Measurements from ENCODE around the gene PPP1R14B. TPM values are rescaled to one million over a fixed set of nuclear protein-coding genes. Genes with fewer than 3 reads are reported as not detected.

Gene PPP1R14B
- total and polyA plus RNA-seq, 7 donors: 129 to 522 (median 236) TPM

GRCh38 chr11:64227405-64227956 is 19.3 kb downstream of the PPP1R14B start:
- TF ChIP-seq CTCF (IDR thresholded peaks at IDR 0.05): no peak
- H3K4me1 ChIP-seq: peaks cover 52% of the 10 kb centered on the region
- H3K27ac ChIP-seq: peak overlapping the region; percentile 91
- ATAC-seq (no peak), DNase-seq (no peak)
- 55 to 83% (median 72%) methylated on average over 2 to 3 of the region's 3 CpGs for WGBS, 3 donors
- peaks cover 0 to 15% of the 10 kb centered on the region in 2 donors for H3K36me3 ChIP-seq (ENCODE audit: insufficient read depth in 1 of 2, low read depth in 1 of 2)
- H3K27me3 ChIP-seq (ENCODE audit: insufficient read depth in 3 of 3, low read length in 2 of 3): no peaks in the 10 kb centered on the region
- H3K4me3 ChIP-seq: peak overlapping the region; percentile 74
- no peaks in the 10 kb centered on the region for H3K9me3 ChIP-seq
- intact Hi-C loops (cut with DNase I): loop anchor here in 1 of 2 donors (5.0 kb wide), 1 partner anchor 40 kb away; the partner anchor contains the start of gene STIP1

DNA sequence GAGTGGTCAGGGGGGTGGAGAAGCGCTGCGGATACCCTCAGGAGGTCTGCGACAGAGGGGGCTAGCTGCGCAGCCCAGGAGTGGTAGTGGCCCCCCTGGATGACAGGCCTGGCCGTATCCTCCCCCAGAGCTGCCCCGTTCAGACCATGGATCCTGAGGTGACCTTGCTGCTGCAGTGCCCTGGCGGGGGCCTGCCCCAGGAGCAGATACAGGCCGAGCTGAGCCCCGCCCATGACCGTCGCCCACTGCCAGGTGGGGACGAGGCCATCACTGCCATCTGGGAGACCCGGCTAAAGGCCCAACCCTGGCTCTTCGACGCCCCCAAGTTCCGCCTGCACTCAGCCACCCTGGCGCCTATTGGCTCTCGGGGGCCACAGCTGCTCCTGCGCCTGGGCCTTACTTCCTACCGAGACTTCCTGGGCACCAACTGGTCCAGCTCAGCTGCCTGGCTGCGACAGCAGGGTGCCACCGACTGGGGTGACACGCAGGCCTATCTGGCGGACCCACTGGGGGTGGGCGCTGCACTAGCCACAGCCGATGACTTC is 20.2 kb downstream of the PPP1R14B start:
- no peaks in the 10 kb centered on the region for H3K27me3 ChIP-seq (ENCODE audit: insufficient read depth in 3 of 3, low read length in 2 of 3)
- peak; percentile 69 to 76 for DNase-seq
- intact Hi-C loops (cut with DNase I): loop anchor here in 1 of 2 donors (5.0 kb wide), 1 partner anchor 39 kb away; the partner anchor contains the start of gene STIP1
- peaks cover 57% of the 10 kb centered on the region for H3K4me1 ChIP-seq
- TF ChIP-seq CTCF (IDR thresholded peaks at IDR 0.05): no peak
- peak; percentile 43 to 59 (median 56) for ATAC-seq
- H3K9me3 ChIP-seq: no peaks in the 10 kb centered on the region
- H3K36me3 ChIP-seq (ENCODE audit: insufficient read depth in 1 of 2, low read depth in 1 of 2): peaks cover 0 to 16% of the 10 kb centered on the region in 2 donors
- H3K27ac ChIP-seq: peak overlapping the region; percentile 91
- peak overlapping the region; percentile 74 for H3K4me3 ChIP-seq
- 6 to 13% (median 9%) methylated on average over 22 to 26 of the region's 26 CpGs for WGBS, 3 donors

DNA sequence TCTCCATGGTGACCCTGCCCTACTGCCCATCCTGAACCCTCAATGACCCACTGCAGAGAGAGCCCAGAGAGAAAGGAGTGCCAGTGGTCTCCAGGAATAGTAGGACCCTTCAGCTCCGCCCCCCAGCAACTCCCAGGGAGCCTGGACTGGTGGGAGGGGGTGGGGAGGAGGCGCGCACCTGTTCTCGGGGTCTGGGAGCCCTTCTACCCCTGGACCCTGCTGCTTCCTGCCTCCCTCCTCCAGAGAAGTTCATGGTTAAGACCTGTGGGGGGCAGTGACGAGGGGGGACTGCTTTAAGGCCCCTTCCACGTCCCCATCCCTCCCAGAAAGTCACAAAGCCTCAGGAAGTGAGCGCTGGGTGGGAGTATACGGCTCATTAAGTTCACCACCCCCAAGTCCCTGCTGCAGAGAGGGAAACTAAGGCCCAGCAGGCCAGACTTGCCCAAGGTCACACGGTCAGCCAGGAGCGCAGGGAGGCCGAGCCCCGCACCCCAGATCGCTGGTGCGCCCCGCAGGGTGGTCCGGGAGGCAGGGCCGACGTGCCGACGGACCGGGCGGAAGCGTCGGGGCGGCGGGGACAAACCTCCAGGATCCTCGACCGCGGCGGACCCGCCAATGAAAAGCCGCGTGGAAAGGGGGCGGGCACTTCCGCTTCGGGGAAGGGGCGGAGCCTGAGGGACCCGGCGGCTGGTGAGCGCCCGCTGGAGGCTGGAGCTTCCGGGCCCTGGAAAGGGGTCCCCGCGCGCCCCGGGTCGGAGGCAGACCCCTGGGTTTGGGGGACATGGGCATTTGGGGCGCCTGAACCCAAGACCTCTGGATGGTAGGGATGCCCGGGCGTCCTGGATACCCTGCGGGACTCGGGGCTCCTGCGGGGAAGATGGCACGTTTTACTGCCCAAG is 20.9 kb downstream of the PPP1R14B start, which contains the start of the genes NUDT22 and TRPT1:
Gene NUDT22, plus strand, starts transcription at position 667 of the 899 bp plus-strand sequence. CDS start 379 bp downstream, outside the sequence.
Gene TRPT1, minus strand, starts transcription at position 579 of the 899 bp plus-strand sequence. Its CDS starts 326 bp downstream, at position 253.
- Histone ChIP-seq H3K27me3 (ENCODE audit: insufficient read depth in 3 of 3, low read length in 2 of 3) (no peaks in the 10 kb centered on the region), H3K4me1 (peaks cover 50% of the 10 kb centered on the region), H3K27ac (peak within 1 kb of the TSS; percentile 91), H3K4me3 (peak within 1 kb of the TSS; percentile 74), H3K36me3 (ENCODE audit: insufficient read depth in 1 of 2, low read depth in 1 of 2) (peaks cover 0 to 23% of the 10 kb centered on the region in 2 donors), H3K9me3 (no peaks in the 10 kb centered on the region)
- WGBS, 3 donors: 1% methylated on average over 48 to 54 of the region's 54 CpGs
- peak; percentile 92 to 96 for DNase-seq
- intact Hi-C loops (cut with DNase I): loop anchor here in 1 of 2 donors (5.0 kb wide), 1 partner anchor 39 kb away; the partner anchor contains the start of gene STIP1
- peak; percentile 81 to 88 (median 82) for ATAC-seq
- TF ChIP-seq CTCF (IDR thresholded peaks at IDR 0.05): peak; percentile 25

- TF ChIP-seq CTCF (IDR thresholded peaks at IDR 0.05): no peak
- ATAC-seq (peak in 3 of 4 donors; percentile 1 to 3 (median 2)), DNase-seq (peak in 1 of 2 donors; percentile 51)
- Histone ChIP-seq H3K9me3 (no peaks in the 10 kb centered on the region), H3K27ac (peak overlapping the region; percentile 91), H3K27me3 (ENCODE audit: insufficient read depth in 3 of 3, low read length in 2 of 3) (no peaks in the 10 kb centered on the region), H3K4me1 (peaks cover 49% of the 10 kb centered on the region), H3K36me3 (ENCODE audit: insufficient read depth in 1 of 2, low read depth in 1 of 2) (peaks cover 0 to 29% of the 10 kb centered on the region in 2 donors), H3K4me3 (peak overlapping the region; percentile 74)
- intact Hi-C loops (cut with DNase I): loop anchor here in 1 of 2 donors (5.0 kb wide), 1 partner anchor 38 kb away; the partner anchor contains the start of gene STIP1
- 44 to 55% (median 48%) methylated on average over 22 of the region's 22 CpGs for WGBS, 3 donors
Observed at GRCh38 chr11:64224891-64225607, 21.7 kb downstream of the PPP1R14B start.

Measured in psoas muscle (tissue), 8 donors.